SW 1271 (cell line): ENCODE data around the gene EVL.

Experiments used
- DNase-seq, 2 experiments: peaks; one replicate each; lab custom pipeline; 2025; lab: John Stamatoyannopoulos, UW

Gene EVL

DNA sequence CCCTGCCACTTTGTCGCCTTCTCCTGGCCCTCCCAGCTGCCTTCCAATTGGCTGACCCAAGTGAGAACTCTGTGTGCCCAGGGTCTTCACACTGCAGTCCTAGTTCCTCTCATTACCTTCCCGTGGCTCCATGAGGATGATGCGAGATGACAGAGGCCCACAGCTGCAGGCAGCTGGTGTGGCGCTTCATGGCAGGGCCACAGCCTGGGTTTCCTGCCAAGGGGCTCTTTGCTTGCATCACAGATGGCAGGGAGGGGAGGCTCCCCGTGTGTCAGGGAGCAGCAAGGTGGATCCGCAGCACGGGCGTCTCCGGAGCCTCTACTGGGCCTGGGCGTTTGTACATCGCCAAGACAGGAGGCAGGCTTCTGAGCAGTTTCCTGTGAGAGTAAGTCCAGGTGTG, 65.3 kb downstream of the EVL start:
- DNase-seq = no peak

DNA sequence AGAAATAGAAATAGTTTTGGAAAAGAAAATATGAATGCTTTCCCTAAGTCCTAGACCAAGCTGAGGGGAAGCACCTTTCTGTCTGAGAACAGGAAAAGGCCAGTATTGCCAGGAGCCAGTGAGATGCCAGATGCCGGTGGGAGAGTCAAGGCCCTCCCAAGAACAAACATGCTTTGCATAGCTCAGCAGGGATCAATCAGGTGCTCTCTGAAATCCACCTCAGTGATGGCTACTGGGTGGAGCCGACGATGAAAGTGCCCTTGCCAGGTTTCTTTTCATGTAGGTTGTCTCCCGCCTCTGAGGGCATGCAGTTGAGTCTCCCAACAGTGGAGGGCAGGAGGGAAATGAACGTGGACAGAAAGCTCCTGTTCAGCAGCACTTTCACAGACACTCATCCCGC, 66.0 kb downstream of the EVL start:
- no peak for DNase-seq

DNA sequence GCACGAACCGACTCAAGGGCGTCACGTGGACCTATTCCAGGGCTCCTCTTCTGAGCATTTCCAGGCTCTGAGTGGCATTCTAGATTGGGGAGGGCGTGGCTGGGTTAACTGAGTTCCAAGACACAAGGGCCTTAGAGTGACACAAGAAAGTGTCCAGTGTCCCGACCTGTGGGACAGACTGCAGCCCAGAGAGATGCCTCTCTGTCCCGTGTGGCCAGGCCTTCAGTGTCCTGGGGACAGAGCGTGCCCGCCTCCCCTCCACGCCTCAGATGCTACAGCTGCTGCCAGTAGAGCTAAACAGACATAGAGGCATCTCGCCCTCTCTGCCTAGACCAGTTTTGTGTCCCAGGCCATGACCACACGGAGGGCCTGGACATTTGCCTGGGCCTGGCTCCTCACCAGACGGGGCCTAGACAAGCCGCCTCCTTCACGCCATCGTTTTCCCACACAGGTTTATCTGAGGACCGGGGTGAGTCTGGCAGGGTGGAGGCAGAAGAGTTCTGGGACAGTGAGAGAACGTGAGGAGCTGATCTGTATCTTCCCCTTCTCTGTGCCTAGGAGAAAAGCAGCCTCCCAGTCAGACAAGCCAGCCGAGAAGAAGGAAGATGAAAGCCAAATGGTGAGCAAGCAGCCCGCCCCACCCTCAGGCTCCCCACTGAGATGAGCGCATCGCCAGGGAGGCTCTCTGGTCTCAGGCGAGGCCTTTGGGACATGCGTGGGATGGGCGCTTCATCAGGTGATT, 67.1 kb downstream of the EVL start:
- DNase-seq = no peak

DNA sequence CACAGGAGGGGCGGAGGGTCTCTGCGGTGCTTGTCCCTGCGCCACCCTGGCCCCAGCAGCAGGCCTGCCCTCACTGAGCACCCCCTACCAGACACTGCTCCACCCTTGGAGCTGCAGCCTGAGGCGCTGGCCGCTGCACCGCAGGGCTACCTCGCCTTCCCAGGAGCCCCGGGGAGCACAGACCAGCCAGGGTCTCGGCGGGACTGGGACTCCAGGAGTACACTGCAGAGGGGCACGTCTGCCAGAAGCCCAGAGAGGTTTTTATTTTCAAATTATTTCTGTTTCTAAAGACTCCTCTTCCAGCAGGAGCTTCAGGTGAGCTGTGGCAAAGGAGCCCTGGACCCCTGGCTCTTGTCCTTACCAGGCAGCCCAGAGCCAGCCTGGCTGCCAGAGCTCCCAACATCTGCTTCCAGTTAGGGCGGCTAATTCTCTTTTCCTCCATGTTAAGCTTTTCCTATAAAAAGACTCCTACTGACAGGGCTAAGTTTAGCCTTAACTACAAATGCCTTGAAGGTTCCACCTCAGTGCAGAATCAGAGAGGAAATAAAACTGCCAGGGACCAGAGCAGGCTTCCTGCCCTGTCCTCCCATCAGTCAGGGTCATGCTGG, 67.8 kb downstream of the EVL start:
- no peak for DNase-seq

DNA sequence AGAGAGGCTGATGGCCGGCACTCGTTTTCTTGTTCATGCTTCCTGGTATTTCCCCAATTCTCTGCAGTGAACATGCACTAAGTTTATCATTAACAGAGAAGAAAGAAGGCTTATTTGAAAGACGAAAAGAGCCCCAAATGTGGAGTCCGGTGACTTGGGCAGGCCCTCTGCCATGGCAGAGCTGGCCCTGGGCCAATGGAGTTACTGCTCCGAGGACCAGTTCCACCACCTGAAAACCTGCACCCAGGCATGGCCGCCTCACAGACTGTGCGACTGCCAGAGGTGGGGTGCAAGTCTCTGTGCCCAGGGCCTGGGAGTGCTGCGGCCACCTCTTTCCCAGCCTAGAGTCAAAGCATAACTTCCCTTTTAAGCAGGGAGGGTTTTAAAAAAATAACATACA, 69.4 kb downstream of the EVL start:
- no peak for DNase-seq

DNA sequence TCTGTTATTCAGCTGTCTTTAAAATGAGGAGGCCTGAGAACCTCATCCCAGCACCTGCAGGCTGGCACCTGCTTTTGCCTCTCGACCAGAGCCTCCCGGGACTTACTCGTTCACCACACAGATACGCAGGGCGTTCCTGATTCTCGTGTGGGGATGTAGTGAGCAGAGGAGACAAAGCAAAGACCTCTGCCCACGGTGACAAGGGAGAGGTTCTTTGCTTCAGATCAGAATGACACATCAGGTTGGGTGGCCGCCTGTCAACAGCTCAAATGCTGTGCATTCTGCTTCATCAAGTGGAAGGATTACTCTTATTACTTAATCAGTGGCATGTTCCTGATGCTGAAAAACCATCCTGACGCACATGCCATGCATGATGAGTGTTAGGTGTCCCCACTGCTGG, 69.9 kb downstream of the EVL start:
- DNase-seq = no peak

DNA sequence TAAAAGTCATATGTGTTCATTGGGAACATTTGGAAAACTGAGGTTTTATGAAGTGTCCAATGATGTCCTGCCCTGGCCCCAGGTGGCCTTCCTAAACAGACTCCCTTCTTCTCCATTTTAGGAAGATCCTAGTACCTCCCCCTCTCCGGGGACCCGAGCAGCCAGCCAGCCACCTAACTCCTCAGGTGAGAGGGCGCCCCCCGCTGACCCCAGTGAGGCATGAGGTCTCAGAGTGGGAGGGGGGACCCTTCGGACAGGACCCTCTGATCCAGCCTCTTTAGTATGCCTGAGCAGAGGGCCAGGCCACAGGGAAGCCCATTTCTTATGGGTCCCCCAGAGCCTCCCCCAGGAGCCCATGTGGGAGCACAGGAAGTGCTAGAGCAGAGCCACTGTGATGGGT, 70.6 kb downstream of the EVL start:
- DNase-seq = no peak

DNA sequence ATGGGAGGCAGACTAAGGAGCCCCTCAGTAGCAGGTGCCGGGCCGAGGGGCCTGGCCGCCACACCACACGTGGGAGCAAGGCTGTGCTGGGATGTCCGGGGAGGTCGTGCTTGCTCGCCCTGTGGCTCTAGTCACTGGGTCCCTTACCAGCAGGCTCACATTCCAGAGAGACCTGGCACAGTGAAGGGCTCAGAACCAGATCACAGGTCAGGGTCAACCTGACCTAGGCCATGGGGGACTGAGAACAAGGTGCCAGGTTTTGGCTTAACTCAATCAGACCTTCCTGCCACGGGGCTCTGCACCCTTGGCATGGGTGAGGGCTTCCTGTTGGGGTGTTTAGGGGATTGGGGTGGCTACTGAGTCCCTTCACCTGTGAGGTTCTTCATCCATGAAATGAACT, 72.0 kb downstream of the EVL start:
- DNase-seq = no peak

DNA sequence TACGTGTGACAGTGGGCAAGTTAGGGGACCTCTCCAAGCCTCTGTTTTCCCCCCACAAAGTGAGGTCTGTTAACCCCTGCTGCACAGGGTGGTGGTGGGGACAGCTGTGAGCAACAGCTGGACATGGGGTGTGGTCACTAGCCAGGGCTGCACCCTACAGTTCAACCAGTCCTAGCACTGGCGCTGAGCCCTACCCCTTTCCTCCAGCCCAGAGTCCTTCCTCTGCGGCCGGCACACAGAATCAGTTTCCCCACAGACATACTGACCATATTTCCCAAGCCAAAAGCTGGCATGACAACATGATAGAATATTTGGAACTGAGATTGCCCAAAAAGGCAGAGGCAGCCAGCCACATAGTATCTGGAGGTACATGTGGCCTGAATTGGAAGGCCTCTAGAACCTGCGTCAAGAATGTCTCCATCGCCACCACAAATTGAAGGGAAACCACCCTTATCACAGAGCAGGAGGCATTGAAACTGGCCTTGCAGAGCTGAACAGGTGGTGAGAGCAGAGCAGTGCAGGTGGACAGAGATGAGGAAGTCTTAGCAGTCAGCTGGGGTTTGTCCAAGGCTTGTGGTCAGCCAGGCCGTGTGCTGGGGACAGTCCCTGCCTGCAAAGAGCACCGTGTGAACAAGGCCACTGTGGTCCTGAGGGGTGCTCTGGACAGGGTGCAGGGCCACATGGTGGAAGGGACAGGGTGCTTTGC, 73.0 kb downstream of the EVL start:
- no peak for DNase-seq

DNA sequence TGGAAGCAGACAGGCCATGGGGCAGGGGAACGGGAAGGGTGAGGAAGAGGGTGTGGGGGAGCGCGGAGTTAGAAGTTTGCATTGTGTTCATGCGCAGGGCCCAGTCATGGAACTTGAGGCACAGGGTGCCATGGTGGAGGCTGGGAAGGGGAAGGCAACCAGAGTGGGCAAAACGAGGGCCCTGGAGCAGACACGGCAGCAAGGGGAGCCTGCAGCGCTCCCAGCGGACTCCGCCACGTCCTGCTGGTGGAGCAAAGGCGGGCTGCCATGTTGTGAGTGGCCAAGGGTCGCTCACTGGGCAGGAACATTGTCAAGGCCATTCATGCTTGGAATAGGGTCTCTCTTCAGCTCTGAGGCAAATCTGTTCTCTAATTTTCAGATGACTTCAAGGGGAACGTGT, 73.7 kb downstream of the EVL start:
- DNase-seq = no peak

DNA sequence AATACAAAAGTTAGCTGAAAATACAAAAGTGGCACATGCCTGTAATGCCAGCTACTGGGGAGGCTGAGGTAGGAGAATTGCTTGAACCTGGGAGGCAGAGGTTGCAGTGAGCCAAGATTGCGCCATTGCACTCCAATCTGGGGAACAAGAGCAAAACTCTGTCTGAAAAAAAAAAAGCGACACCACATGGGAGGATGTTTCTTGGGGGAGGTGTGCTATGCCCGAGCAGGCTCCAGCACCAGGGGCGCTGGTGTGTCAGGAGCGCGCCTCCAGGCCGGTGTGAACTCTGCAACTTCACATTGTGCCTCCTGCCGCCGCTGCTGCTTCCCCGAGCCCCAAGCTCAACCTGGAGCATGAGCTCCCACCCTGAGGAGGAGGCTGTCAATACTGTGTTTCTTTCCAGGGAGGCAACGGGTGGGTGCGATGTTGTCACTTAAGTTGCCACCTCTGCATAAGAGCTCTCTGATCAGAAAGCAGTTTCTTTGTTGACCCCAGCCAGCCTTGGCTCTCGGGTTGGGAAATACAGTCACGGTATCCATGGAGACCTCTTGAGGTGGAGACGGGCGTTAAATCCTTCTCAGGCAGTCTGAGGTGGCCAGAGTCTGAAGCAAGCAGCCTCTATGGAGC, 75.3 kb downstream of the EVL start:
- DNase-seq = no peak

DNA sequence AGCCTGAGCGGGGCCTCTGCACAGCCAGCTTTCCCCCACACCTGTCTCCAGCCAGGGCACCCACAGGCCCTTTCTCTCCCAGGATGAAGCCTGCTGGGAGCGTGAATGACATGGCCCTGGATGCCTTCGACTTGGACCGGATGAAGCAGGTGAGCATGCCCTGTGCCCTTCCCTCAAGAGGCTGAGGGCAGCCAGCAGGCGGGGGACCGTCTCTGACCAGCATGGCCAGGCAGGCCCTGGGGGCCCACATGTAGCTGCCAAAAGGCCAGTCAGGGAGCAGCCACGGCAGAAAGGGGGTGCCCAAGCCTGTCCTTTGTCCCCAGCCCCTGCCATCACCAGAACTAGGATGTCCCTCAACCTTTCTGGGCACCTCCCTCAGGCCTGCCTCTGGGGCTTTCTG, 75.9 kb downstream of the EVL start:
- no peak for DNase-seq

DNA sequence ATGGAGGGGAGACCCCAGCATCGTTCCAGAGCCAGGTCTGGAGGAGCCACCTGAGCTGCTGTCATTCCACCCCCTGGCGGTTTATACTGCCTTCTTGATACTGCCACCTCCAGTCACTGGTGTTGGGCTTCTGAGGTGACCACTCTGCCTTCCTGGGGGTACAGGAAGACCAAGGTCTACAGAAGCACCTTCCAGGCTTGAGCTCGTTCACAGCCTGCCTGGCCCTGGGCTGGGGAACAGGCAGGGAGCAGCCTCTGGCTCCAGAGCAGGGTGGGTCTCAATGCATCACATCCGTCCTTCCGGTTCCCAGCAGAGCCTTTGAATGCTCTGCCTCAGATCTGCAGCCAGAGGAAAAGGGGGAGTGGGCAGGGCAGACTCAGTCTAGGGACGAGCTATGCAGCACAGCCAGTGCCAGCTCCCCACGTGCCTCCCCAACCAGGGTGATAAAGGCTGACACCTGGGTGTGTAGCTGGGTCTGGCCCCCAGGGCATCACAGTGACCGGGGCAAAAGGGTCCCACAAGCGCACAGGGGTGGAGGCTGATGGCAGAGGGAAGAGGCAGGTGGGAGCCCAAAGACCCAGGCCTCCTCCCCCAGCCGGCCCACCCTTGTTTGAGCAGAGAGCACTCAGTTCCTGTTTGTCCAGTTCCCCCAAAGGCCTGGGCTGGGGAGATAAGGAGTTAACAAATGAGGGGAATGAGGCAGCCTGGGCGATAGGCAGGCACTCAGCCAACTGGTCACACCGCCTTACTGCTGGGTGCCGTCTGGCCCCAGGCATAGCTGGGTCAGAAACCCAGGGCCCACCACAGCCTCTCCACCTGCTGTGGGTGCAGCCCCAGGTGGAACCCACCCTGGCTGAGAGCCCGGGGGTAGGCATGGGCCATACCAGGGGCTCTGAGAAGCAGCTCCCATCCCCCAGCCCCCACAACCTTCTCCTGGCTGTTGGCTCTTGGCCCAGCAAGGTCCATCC, 77.1 kb downstream of the EVL start:
- no peak for DNase-seq

DNA sequence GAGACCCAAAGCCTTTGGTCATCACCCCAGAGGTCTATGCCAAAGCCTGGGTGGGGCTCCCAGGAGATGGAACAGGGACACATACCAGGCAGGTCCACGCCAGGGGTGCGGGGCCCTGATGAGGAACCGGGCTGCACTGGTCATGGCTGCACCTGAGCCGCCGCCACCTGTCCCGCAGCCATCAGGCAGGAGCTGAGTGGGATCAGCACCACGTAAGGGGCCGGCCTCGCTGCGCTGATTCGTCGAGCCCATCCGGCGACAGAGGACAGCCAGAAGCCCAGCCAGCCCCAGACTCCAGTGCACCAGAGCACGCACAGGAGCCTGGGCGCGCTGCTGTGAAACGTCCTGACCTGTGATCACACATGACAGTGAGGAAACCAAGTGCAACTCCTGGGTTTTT, 78.3 kb downstream of the EVL start:
- DNase-seq = no peak

DNA sequence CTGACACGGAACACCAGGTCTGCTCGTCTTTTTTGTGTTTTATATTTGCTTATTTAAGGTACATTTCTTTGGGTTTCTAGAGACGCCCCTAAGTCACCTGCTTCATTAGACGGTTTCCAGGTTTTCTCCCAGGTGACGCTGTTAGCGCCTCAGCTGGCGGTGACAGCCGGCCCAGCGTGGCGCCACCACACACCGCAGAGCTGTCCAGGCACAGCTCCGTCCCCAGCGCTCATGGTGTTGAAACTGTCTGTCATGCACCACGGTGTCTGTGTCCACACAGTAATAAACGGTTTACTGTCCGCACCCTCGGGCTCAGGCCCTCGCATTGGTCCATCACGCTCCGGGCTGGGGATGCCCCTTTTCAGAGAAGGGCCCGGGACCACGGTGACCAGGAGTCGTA, 78.7 kb downstream of the EVL start:
- DNase-seq = no peak

DNA sequence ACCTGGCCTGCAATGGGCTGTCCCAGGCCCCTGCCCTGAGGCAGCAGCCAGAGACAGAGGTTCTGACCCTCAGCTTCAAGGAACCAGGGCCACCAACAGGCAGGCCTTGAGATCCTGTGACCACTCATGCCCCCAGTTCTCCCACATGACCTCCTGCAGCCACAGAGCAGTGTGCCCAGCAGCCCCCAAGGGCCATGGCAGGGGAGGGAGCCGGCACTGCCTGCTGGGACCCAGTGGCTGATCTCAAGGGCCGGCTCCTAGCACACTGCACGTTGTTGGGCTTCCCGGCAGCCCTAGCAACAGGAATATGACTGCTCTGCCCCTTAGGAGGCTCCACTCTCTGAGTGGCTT, 79.4 kb downstream of the EVL start:
- no peak for DNase-seq

DNA sequence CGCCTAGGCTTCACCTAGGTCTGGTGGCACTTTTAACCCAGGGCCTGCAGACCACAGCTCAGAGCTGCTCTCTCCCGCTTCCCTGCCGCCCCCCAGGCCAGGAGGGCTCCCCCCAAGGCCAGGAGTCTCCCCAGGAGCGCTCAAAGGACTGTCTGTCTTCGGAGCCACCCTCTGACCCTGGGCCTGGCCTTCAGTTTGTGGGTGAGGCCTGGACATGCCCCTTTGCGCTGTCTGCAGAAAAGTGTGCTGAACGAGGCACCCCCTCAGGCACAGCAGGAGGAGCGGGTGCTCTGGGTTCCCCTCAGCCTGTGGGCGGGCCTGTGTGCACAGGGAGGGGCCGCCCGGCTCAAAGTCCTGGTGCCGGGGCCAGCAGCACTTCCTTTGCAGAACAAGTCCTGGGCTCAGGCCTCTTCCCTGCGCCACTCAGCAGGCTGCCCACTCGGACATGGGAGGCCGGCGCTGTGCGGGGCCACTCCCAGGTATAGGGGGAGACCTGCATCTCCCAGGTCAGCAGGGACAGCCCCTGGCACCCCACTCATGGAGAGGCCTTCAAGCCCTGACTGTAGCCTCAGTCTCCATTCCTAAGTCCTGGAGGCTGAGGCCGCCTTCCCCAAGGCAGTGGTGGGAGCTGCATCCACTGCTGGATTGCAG, 79.9 kb downstream of the EVL start:
- no peak for DNase-seq

DNA sequence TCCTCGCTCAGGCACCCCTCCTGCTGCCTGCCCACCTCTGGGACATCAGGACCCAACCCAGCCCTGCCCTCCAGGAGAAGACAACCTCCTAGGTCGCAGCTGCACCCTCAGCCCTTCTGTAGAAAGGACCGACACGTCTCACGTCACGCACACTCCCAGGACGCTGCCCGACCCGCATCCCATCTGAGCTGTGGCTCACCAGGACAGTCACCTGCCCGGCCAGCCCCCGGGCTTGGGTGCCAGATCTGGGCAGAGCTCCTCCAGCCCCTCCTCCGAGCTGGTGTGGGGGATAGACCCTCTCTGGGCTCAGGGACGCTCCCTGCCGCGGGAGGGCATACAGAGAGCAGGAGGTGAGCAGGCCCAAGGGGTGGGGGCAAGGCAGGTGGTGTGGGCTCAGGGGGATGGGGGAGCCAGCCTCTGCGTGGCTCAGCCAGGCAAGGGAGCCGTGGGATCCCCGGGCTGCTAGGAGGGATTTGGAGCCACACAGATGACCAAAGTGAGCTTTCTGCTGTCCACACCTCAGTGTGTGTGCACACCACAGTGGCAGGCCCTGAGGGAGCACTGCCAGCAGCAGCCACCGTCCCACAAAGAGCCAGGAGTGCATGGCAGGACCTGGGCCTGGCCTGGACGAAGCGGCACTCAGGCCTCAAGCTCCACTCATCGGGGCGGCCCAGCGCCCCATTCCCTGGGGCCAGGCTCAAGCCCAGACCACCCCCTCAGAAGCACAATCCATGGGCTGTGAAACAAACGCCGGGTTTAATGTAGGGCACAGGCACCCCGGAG, 80.7 kb downstream of the EVL start:
- no peak for DNase-seq

DNA sequence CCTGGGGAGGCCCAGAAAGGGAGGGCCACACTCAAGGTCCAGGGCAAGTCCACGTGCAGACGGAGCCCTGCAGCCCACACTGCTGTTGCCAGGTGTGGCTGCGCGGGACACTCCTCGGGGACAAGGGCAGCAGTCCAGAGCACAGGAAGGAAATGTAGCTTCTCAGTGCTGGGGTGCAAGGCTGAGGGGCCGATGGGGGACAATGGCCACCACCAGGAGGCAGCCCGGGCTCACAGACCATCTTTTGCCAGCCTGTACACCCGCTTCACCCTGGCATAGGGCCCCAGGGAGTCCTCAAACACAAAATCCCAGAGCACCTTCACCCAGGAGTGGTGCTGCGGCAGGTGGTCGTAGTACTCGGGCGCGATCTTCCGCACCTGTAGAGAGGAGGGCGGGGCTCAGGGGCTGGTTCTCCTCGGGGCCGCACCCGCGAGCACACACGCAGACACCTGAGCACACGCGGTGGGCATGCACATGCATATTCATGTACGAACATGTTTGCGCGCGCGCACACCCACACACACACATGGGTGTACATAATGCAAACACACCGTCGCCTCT, 81.4 kb downstream of the EVL start:
- no peak for DNase-seq

DNA sequence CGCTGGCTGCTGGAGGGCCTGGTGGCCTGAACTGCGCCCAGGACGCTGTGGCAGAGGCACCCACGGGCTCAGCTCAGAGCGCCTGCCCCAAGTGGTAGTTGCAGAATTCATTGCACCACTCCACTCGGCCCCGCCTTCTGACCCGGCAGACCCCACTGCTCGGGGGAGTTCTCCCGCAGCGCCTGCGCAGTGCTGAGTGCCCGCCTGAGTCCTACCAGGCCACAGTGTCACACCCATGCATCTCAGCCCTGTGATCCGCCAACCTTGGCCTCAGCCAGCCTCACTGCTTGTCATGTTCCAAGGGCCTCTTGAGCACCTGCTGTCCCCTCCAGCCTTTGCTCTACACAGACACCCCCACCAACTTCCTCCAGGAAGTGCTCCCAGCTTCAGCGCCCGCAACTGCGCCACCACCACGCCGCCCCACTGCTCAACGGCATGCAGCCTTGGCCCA, 82.0 kb downstream of the EVL start:
- DNase-seq = no peak
